Stimulated activated CD8-positive, alpha-beta memory T cell treated with anti-CD3 and anti-CD28 coated beads, Interleukin-15, amount 100 ng/mL, for 48 hours (primary cell): ENCODE results near the gene CSAD.
"Not testable (repeated sequence)": the region's sequence is repeated elsewhere in the genome, so short reads cannot be mapped to it uniquely, and the experiment has no call there.

Source experiments
- DNase-seq, 2 donors: peaks; one replicate each; pipeline ENCODE4 v3.0.0-alpha.2; 2020; ENCODE audit warnings: low read depth in 2 of 2

The CSAD gene

DNA sequence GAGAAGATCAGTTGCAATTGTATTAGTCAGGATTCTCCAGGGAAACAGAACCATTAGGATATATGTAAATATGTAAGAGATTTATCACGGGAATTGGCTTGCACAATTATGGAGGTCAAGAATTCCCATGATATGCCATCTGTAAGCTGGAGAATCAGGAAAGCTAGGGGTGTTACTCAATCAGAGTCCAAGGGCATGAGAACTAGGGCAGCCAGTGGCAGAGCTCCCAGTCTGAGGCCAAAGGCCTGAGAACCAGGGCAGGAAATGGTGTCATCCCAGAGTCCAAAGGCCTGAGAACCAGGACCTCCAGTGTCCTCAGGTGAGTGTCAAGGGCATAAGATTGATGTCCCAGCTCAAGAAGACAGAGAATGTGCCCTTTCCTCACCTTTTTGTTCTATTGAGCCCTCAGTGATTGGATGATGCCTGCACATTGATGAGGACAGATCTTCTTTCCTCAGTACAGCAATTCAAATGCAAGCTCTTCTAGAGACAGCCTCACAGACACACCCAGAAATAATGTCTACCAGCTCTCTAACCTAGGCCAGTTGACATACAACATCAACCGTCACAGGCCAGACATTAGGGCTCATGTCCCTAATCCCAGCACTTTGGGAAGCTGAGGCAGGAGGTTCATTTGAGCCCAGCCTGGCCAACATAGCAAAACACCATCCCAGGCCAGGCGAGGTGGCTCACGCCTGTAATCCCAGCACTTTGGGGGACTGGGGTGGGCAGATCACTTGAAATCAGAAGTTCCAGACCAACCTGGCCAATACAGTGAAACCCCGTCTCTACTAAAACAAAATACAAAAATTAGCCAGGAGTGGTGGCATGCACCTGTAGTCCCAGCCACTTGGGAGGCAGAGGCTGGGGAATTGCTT lies 35.1 kb downstream of the CSAD start:
- DNase-seq = no peak

DNA sequence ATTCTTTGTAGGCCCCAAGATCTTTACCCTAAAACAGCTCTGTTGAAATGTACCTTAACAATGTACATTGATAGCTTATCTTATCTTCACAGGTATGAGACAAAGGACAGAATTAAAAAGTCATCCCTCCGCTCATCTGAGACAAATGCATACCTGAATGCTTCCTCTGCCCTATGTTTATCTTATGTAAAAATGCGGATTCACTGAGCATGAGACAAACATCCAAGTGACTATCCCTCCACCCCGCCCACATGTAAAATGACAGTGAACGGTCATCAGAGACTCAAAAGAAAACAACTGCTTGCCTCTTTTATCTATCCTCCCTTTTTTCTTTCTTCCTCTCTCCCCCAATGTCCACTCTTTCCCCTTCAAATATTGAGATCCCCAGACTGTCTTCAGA lies 37.4 kb downstream of the CSAD start:
- DNase-seq = no peak

DNA sequence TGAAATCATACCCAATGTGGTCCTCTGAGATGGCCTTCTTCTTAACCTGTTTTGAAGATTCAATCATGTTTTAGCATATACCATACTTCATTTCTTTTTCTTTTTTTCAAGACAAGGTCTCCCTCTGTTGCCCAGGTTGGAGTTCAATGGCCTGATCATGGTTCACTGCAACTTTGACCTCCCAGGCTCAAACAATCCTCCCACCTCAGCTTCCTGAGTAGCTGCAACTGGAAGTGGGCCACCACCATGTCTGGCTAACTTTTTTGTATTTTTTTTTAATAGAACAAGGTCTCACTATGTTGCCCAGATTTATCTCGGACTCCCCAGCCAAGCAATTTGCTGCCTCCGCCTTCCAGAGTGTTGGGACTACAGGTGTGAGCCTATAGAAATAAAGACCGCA lies 47.0 kb downstream of the CSAD start:
- no peak for DNase-seq

DNA sequence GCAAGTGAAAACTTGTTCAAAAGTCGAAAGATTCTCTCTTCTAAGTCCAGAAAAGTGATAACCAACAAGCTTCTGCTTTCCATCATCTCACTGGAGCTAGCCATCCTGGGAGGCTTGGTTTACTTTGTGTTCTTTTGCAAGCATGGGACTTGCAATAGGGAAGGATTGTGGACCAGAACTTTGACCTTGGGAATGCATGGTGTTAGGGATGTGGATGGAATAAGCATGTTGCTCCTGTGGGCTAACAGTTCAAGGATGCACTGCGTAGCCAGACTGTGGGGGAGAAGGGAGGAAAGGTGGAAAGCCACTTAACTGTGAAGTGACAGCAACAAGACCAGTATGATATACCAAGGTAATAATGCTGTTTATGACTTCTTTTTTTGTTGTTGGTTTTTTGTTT lies 48.9 kb downstream of the CSAD start:
- no peak for DNase-seq

DNA sequence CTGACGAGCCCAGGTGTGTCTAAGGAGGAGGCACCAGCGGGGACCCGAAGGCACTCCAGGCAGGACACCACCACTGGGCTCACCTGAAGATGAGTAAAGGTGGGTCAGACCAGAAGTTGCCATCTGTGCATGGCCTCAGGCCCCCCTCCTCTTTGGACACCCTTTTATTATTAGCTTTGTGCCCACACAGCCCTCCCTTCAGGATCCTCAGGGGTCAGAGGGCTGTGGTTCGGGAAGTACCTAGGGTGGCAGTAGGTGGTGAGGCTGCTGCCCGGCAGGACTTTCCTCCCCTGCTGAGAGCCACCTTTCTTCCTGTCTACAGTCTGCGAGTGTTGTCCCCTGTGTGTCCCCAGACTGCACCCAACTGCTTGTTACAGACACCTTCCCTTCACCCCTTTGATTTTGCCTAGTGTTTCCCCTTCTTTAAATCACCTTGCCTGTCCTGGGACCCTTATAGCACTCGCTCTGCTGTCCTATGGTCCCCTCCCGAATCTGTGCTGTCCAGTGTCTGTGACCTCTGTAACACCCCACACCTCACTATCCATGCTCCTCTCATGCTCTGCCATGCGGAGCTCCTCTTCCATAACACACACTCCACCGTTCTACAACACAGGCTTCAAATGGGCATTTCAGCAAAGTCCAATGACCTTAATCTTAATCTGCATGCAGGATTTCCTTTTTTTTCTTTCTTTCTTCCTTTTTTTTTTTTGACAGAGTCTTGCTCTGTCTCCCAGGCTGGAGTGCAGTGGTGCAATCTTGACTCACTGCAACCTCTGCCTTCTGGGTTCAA lies 51.8 kb downstream of the CSAD start:
- DNase-seq = no peak

DNA sequence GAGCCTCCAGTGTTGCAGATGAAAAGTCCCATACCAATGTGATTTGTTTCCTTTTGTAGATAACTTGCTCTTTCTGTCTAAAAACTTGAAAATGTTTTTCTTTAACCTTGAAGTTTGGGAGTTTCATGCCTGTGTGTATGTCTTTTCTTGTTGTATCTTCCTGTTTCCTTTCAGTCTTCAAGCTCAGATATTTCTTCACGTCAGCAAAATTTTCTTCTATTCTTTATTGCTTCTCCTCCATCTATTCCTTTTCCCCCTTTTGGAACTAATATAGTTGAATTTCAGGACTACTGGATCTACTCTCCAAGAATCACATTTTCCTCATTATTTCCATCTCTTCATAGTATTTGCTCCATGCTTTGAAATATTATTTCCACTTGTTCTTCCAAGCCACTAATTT lies 53.6 kb downstream of the CSAD start:
- no peak for DNase-seq

DNA sequence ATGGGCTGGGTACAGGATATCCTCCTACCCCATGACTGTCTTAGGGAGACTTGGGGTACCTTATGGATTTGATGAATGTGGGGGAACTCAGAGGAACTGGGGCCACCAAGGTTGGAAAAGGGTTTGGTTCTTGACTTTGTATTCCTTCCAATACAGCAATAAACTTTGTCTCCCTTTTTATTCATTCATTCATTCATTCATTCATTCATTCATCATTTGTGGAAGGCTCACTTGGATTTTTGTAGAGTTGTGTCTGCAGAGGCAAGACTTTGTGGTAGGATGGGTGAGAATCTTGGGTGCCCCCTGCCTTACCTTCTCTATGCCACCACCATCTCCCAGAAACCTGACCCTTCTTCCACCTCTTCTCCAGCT lies 56.4 kb downstream of the CSAD start:
- no peak for DNase-seq

DNA sequence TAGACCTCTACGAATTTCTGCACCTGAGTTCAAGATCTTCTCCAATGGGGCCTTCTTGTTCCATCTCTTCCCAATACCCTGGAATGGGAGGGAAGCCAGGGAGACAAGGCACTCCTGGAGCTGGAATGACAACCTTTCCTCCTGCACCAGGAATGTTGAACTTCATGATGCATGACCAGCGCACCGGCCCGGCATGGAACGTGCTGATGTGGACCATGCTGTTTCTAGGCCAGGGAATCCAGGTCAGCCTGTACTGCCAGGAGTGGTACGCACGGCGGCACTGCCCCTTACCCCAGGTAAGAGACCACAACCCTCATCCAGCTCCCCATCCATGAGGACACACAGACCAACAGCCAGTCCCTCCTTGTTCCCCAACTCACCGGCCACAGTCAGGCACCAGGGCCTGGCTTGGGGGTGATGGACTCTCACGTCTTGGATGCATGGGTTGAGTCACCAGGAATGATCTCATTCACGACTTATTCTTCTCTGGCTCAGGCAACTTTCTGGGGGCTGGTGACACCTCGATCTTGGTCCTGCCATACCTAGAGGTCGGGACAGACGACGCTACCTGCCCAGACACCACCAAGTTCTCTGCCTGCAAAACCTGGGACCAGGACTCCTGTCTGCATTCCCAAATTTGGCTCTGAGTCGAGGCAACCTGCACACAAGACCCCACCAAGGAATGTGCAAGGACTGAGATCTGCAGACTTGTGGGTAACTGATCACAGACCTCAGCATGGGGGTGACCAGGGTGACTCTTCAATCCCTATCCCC lies 57.0 kb downstream of the CSAD start:
- no peak for DNase-seq

DNA sequence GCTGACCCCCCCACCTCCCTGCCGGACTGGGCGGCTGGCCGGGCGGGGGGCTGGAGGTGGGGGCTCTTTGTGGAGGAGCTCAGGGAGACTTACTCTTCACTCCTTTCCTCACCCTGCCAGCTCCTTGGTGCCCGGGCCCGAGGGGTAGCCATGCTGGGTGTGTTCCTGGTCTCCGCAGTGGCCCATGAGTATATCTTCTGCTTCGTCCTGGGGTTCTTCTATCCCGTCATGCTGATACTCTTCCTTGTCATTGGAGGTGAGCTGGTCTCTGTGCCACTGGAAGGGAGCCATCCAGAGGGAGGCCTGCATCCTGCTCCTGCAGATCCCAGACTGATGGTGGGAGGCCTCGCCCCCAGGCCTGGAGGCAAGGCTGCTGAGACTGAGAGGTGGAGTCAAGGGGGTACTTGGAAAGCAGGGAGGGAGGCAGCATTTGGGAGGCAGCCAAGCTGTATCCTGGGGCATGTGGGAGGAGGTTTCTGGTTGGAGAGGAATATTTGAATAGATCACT lies 57.7 kb downstream of the CSAD start:
- DNase-seq = no peak

DNA sequence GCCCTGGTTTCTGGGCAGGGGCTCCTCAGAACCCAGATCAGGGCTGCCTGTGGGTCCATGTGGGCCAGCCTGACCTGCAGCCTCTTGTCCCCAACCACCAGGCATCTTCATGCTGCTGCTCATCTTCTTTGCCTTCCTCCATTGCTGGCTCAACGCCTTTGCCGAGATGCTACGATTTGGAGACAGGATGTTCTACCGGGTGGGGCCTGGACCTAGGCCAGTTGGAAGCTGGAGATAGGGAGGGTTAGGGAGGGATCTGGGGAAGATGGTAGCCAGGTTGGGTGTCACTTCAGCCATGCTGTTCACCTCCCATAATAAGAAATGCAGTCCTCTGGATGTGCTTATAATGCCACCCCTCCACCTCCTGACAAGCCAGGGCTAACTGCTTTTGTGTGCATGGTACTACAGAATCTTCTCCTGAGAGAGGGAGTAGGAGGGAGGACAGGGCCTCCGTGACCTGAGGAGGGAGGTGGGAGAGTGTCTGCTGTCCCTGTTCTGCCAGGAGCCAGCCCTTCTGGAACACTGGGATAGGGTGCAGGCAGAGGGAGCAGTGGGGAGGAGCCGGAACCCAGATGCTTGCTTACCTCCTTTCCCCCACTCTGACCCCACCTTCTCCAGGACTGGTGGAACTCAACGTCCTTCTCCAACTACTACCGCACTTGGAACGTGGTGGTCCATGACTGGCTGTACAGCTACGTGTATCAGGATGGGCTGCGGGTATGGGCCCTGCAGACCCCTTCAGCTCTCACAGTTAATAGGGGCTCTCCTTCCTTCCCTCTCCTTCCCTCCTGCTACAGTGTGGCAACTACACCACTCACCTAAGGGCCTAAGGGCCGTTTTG lies 59.8 kb downstream of the CSAD start:
- no peak for DNase-seq

DNA sequence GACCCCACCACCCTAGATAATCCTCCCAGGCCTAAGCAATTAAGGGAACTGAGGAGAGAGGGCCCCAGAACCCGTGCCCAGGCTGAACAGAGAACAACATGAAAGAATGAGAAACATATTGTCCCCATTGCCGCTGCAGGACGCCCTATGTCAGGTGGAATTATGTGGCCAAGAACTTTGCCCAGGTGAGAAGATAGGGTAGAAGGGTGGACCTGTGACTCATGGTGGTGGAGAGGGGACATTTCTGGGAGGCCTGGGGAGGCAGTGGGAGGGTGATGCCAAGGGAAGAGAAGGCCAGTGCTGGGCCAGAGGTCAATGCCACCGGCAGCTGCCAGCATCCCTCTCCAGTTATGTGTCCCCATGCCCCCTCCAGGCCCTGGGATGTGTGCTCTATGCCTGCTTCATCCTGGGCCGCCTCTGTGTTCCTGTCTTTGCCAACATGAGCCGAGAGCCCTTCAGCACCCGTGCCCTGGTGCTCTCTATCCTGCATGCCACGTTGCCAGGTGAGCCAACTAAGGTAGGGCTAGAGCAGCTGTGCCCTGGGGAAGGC lies 61.9 kb downstream of the CSAD start:
- DNase-seq = no peak

DNA sequence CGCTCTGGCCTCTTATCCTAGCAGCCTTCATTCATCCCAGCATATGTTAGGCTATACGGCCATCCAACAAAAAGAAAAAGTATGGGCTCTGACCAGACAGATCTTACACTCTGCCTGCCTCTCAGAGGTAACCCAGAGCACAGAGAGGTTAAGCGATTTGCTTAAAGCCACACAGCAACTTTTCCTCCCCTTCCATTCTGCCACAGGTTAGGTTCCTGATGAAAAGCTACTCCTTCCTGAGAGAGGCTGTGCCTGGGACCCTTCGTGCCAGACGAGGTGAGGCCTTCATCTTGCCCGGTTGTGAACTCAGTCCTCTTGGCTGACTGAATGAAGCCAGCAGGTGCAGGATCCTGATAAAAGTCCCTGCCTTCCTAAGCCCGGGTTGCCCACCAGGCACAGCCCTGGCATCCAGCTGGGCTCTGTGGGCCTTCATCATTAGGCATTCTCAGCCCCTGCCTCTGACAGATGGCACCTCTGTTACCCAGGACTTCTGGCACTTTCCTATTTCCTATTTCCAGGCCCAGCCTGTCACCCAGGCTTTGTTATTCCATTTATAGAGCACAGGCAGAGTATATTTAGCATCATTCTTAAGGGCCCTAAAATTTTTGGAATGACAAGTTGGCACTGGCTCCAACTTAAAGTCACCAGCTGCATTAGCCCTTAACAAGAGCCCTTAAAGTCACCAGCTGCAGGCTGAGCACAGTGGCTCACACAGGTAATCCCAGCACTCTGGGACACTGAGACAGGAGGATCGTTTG lies 64.7 kb downstream of the CSAD start:
- no peak for DNase-seq

DNA sequence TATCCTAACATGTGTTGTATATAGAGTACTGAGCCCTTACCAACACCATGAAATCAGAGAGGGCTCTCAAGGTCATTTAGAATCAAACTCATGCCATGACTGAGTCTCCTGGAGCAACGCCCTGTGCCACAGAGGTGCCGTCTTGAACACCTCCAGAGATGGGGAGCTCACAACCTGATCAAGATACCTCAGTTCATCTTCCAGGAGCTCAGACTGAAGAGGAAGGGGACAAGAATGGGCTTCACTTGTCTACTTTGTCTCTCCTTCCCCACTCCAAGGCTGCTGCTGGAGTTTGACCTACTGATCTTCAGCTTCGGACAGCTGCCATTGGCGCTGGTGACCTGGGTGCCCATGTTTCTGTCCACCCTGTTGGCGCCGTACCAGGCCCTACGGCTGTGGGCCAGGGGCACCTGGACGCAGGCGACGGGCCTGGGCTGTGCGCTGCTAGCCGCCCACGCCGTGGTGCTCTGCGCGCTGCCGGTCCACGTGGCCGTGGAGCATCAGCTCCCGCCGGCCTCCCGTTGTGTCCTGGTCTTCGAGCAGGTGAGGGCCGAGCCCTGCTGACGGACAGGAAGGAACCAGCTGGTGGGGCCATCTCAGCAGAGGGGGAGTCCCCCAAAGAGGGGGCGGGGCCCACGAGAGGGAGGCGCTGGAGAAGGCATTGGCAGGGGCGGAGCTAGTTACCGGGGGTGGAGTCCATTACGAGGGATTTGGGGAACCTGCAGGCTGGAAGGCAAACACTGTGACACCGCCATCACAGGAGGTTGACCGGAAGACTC lies 65.4 kb downstream of the CSAD start:
- no peak for DNase-seq

DNA sequence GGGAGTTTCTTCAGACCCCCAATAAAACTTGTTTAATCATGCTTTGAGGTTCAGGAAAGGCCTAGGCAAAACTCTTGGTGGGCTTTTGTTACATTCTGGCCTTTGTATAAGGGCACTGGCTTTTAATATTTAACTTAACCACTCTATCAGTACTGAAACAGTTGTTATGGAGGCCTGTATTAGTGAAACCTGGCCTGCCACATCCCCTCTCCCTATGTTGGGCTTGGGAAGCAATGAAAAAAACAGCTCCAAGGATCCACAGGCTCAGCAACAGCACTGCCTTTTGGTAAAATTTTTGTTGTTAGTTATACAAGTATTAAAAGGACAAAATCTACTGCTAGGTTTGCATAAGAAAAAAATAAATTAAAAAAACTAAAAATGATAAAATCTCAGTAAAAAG lies 66.8 kb downstream of the CSAD start:
- DNase-seq = no peak

DNA sequence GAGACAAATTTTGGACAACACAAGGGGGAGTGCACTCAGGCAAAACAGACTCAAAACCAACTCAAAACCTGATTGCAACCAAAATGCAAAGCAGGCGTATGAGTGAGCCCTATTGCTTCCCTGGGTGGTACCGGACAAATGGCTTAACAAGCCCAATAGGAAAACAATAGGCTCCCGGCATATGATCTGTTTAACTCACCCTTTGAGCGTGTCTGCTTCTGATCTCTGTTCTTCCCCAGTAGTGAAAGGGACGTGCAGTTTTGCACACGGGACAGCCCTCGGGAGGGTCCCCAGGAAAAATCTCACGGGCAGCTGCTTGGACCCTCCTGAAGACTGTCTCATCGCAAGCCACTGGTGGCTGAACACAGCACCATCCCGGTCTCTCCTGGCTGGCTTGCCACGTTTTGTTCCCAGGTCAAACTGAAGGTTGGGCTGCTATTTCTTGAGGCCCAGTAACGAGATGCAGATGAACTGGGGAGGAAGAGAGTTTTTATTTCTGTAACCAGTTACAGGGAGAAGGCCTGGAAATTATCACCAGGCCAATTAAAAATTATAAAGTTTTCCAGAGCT lies 67.5 kb downstream of the CSAD start:
- DNase-seq = no peak

DNA sequence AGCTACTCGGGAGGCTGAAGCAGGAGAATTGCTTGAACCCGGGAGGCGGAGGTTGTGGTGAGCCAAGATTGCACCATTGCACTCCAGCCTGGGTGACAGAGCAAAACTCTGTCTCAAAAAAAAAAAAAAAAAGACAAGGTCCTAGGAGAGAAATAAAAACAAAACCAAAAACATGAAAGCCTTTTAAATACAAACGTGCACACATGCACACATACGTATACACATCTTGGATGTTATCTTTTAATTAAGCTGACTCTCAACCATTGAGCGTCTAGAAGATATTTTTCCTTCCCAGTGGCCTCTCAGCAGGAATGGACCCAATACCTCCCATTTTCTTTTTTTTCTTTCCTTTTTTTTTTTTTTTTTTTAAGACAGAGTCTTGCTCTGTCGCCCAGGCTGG lies 68.3 kb downstream of the CSAD start:
- DNase-seq = not testable (repeated sequence)
